Measurements from ENCODE around the gene CCDC107.

The CCDC107 gene

GRCh38 chr9:35627575-35627974 is 30.5 kb upstream of the CCDC107 start:
- H3K79me2 ChIP-seq (ENCODE audit: low read length), result no peaks in the 10 kb centered on the region
- H3K27ac ChIP-seq (ENCODE audit: low read length), result peak overlapping the region; percentile 54
- no peak for TF ChIP-seq EZH2phosphoT487 (IDR thresholded peaks at IDR 0.05; ENCODE audit: low read depth)
- TF ChIP-seq, protein P1, sequence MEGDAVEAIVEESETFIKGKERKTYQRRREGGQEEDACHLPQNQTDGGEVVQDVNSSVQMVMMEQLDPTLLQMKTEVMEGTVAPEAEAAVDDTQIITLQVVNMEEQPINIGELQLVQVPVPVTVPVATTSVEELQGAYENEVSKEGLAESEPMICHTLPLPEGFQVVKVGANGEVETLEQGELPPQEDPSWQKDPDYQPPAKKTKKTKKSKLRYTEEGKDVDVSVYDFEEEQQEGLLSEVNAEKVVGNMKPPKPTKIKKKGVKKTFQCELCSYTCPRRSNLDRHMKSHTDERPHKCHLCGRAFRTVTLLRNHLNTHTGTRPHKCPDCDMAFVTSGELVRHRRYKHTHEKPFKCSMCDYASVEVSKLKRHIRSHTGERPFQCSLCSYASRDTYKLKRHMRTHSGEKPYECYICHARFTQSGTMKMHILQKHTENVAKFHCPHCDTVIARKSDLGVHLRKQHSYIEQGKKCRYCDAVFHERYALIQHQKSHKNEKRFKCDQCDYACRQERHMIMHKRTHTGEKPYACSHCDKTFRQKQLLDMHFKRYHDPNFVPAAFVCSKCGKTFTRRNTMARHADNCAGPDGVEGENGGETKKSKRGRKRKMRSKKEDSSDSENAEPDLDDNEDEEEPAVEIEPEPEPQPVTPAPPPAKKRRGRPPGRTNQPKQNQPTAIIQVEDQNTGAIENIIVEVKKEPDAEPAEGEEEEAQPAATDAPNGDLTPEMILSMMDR (IDR thresholded peaks at IDR 0.05; ENCODE audit: low read depth, low read length), result no peak
- peak overlapping the region; percentile 30; the same call in 1 of the 2 replicates for H3K4me3 ChIP-seq (ENCODE audit: low read length)
- H3K27me3 ChIP-seq (ENCODE audit: low read depth, low read length), result no peaks in the 10 kb centered on the region
- H3K4me2 ChIP-seq (ENCODE audit: low read length), result peak overlapping the region; percentile 75
- H3K9me3 ChIP-seq (ENCODE audit: insufficient read depth, low read length), result no peaks in the 10 kb centered on the region
- H3K36me3 ChIP-seq (replicated peaks; ENCODE audit: low read depth, low read length), result no peaks in the 10 kb centered on the region
- peak overlapping the region; percentile 35; the same call in 1 of the 2 replicates for H3K9ac ChIP-seq (ENCODE audit: low read length)
- no peak overlapping the region for H2AFZ ChIP-seq (ENCODE audit: low read depth, low read length)
- H4K20me1 ChIP-seq (ENCODE audit: insufficient read depth, low read length), result no peaks in the 10 kb centered on the region
- peaks cover 17% of the 10 kb centered on the region for H3K4me1 ChIP-seq (ENCODE audit: low read length)

- no peak overlapping the region for H2AFZ ChIP-seq (ENCODE audit: low read depth, low read length)
- no peaks in the 10 kb centered on the region for H3K36me3 ChIP-seq (replicated peaks; ENCODE audit: low read depth, low read length)
- no peaks in the 10 kb centered on the region for H3K79me2 ChIP-seq (ENCODE audit: low read length)
- no peak overlapping the region for H3K9ac ChIP-seq (ENCODE audit: low read length)
- H3K4me2 ChIP-seq (ENCODE audit: low read length), result no peak overlapping the region
- no peak overlapping the region for H3K4me3 ChIP-seq (ENCODE audit: low read length)
- TF ChIP-seq, protein P1 (IDR thresholded peaks at IDR 0.05; ENCODE audit: low read depth, low read length), result no peak
- no peak for TF ChIP-seq EZH2phosphoT487 (IDR thresholded peaks at IDR 0.05; ENCODE audit: low read depth)
- peaks cover 17% of the 10 kb centered on the region for H3K4me1 ChIP-seq (ENCODE audit: low read length)
- H3K27me3 ChIP-seq (ENCODE audit: low read depth, low read length), result no peaks in the 10 kb centered on the region
- no peaks in the 10 kb centered on the region for H4K20me1 ChIP-seq (ENCODE audit: insufficient read depth, low read length)
- H3K9me3 ChIP-seq (ENCODE audit: insufficient read depth, low read length), result no peaks in the 10 kb centered on the region
- H3K27ac ChIP-seq (ENCODE audit: low read length), result no peak overlapping the region
Measured at GRCh38 chr9:35628389-35628991, 29.6 kb upstream of the CCDC107 start.

DNA sequence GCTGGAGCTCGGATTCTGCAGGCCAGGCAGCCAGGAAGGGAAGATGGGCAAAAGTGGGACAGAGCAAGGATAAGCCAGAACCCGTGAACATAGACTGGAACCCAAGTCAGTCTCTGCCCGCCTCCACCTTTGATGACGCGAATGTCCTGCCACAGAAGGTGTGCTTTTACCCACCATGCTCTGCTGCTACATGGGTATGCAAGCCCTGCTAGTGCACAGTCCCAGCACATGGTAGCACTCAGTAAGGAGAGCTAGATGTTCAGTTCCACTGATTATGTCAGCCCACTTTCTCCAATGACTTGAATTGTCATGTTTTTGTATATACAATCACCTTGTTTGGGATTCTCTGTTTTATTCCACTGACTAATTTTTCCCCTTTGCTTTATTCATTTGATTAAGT is 28.5 kb upstream of the CCDC107 start:
- peaks cover 24% of the 10 kb centered on the region for H3K4me1 ChIP-seq (ENCODE audit: low read length)
- no peak overlapping the region for H2AFZ ChIP-seq (ENCODE audit: low read depth, low read length)
- no peaks in the 10 kb centered on the region for H3K36me3 ChIP-seq (replicated peaks; ENCODE audit: low read depth, low read length)

GRCh38 chr9:35635730-35636129 is 22.4 kb upstream of the CCDC107 start:
- Histone ChIP-seq H3K4me2 (ENCODE audit: low read length) (peak overlapping the region; percentile 27), H3K4me1 (ENCODE audit: low read length) (peaks cover 29% of the 10 kb centered on the region), H3K9ac (ENCODE audit: low read length) (no peak overlapping the region), H3K4me3 (ENCODE audit: low read length) (no peak overlapping the region), H2AFZ (ENCODE audit: low read depth, low read length) (no peak overlapping the region), H4K20me1 (ENCODE audit: insufficient read depth, low read length) (no peaks in the 10 kb centered on the region), H3K36me3 (replicated peaks; ENCODE audit: low read depth, low read length) (no peaks in the 10 kb centered on the region), H3K27me3 (ENCODE audit: low read depth, low read length) (no peaks in the 10 kb centered on the region), H3K79me2 (ENCODE audit: low read length) (no peaks in the 10 kb centered on the region), H3K27ac (ENCODE audit: low read length) (no peak overlapping the region), H3K9me3 (ENCODE audit: insufficient read depth, low read length) (no peaks in the 10 kb centered on the region)
- TF ChIP-seq, protein P1 (IDR thresholded peaks at IDR 0.05; ENCODE audit: low read depth, low read length), result no peak
- TF ChIP-seq EZH2phosphoT487 (IDR thresholded peaks at IDR 0.05; ENCODE audit: low read depth), result no peak

More for the DNA sequence above, 28.5 kb upstream of the CCDC107 start:
- H3K79me2 ChIP-seq (ENCODE audit: low read length), result no peaks in the 10 kb centered on the region
- H3K4me3 ChIP-seq (ENCODE audit: low read length), result no peak overlapping the region
- H3K27ac ChIP-seq (ENCODE audit: low read length), result no peak overlapping the region
- H3K4me2 ChIP-seq (ENCODE audit: low read length), result no peak overlapping the region
- no peaks in the 10 kb centered on the region for H3K27me3 ChIP-seq (ENCODE audit: low read depth, low read length)
- no peaks in the 10 kb centered on the region for H4K20me1 ChIP-seq (ENCODE audit: insufficient read depth, low read length)
- no peak for TF ChIP-seq EZH2phosphoT487 (IDR thresholded peaks at IDR 0.05; ENCODE audit: low read depth)
- TF ChIP-seq, protein P1 (IDR thresholded peaks at IDR 0.05; ENCODE audit: low read depth, low read length), result no peak
- no peaks in the 10 kb centered on the region for H3K9me3 ChIP-seq (ENCODE audit: insufficient read depth, low read length)
- no peak overlapping the region for H3K9ac ChIP-seq (ENCODE audit: low read length)

Measured in OCI-LY3 (cell line).